ENCODE results near the gene RNF148.

Gene RNF148

DNA sequence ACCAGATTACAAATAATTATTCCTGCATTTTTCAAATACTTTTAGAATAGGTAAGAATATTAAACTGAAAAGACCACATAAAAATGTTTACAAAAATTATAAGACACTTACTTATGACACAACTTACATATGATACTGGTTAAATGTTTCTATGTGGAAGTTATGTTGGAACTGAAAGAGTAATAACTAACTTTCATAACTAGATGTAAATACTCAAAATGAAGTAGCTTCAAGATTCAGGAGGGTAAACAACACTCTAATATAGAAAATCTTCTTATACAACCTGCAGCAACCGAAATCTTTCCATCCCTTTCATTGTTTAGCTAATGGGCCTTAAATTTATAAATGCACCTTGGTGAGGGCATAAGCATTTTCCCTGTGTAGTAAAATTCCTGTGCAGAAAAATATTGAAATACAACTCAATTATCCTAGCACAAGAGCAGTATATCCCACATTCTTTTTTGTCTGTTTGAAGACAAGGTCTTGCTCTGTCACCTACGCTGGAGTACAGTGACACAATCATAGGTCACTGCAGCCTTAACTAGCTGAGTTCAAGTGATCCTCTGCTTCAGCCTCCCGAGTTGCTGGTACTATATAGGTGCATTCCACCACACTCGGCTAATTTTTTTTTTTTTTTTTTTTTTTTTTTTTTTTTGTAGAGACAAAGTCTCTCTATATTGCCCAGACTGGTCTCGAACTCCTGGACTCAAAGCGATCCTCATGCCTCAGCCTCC, 14.8 kb upstream of the RNF148 start:
- no peak for TF ChIP-seq CTCF (IDR thresholded peaks at IDR 0.05; ENCODE audit: borderline replicate concordance, control extremely low read depth, extremely low read depth, insufficient read depth, missing control alignments)
- in situ Hi-C loops (cut with MboI; ENCODE audit: low sequenced_read_pairs, unreplicated experiment), result no loop called here
- DNase-seq (ENCODE audit: low spot score), result no peak

DNA sequence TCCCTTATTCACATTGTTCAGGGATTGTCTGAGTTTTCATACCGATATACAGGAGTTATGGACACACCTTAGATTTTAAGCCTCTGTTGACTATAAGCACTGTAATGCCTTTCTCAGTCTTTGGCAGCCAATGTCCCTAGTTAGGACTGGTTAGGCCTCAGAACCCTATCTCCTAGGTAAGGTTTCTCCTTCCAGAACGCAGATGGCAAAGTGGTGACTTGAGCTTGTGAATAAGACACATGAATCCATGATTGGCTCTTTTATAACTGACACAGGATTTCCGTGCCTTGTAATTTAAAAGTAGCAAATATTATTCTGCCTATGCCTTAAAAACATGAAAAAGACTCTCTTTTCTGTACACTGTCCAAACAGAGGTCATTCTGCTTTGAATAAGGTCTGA, 12.5 kb upstream of the RNF148 start:
- TF ChIP-seq CTCF (IDR thresholded peaks at IDR 0.05; ENCODE audit: borderline replicate concordance, control extremely low read depth, extremely low read depth, insufficient read depth, missing control alignments), result no peak
- in situ Hi-C loops (cut with MboI; ENCODE audit: low sequenced_read_pairs, unreplicated experiment), result no loop called here
- DNase-seq (ENCODE audit: low spot score), result no peak

GRCh38 chr7:122710916-122711315, 8.2 kb upstream of the RNF148 start:
- no peak for TF ChIP-seq CTCF (IDR thresholded peaks at IDR 0.05; ENCODE audit: borderline replicate concordance, control extremely low read depth, extremely low read depth, insufficient read depth, missing control alignments)

GRCh38 chr7:122709930-122710646, 7.4 kb upstream of the RNF148 start:
- TF ChIP-seq CTCF (IDR thresholded peaks at IDR 0.05; ENCODE audit: borderline replicate concordance, control extremely low read depth, extremely low read depth, insufficient read depth, missing control alignments), result no peak
- in situ Hi-C loops (cut with MboI; ENCODE audit: low sequenced_read_pairs, unreplicated experiment), result no loop called here

More at GRCh38 chr7:122710916-122711315, 8.2 kb upstream of the RNF148 start:
- no peak for DNase-seq (ENCODE audit: low spot score)
- in situ Hi-C loops (cut with MboI; ENCODE audit: low sequenced_read_pairs, unreplicated experiment), result no loop called here

DNA sequence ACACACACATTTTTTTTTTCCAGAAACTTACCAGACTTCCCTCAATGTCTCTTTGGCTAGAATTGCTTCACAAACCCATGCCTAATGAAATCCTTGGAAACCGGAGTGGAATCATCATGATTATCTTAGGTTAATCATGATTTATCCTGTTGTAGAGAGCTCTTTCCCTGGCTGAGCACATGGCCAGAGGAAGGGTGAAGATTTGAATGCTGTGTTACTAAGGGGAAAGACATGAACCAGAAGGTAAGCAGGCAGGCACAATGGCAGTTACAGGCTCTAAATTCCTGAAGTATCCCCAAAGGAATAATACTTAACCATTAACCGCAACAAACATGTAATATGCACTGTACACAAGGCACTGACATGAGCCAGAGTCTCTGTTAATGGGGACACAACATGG, 4.1 kb upstream of the RNF148 start:
- DNase-seq (ENCODE audit: low spot score), result no peak
- no peak for TF ChIP-seq CTCF (IDR thresholded peaks at IDR 0.05; ENCODE audit: borderline replicate concordance, control extremely low read depth, extremely low read depth, insufficient read depth, missing control alignments)
- in situ Hi-C loops (cut with MboI; ENCODE audit: low sequenced_read_pairs, unreplicated experiment), result no loop called here

More at GRCh38 chr7:122709930-122710646, 7.4 kb upstream of the RNF148 start:
- no peak for DNase-seq (ENCODE audit: low spot score)

DNA sequence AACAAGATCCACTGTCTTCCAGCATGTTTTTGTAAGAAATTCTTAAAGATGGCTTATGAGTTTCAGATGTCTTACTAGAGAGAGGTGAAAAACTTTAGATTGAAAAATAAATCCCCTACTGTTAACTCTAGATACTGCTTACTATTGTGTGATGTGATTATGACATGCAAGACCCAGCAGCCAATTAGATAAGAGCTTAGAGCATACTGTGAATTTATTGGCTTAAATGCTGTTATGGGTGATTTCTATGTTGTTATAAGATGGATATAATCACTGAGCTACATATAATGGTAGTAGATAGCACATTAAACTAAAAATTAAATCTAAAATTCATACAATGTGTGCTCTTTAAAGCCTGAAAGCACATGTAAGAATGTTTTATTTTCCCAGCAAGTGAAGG, 3.7 kb downstream of the RNF148 start, which contains the start of gene RNF133:
Gene RNF133, minus strand, starts transcription at position 101 of the 400 bp plus-strand sequence. CDS start 199 bp downstream, outside the sequence.
- in situ Hi-C loops (cut with MboI; ENCODE audit: low sequenced_read_pairs, unreplicated experiment), result no loop called here
- no peak for DNase-seq (ENCODE audit: low spot score)
- TF ChIP-seq CTCF (IDR thresholded peaks at IDR 0.05; ENCODE audit: borderline replicate concordance, control extremely low read depth, extremely low read depth, insufficient read depth, missing control alignments), result no peak

Measured in GM13976 (cell line).